Stimulated activated CD4-positive, alpha-beta T cell treated with anti-CD3 and anti-CD28 coated beads, Interleukin-2, amount 100 ng/mL, for 4 hours (primary cell): Measurements from ENCODE around the gene CACNG4.

Experiments used
- DNase-seq: peaks from one replicate; pipeline ENCODE4 v3.0.0-alpha.2; 2020; ENCODE audit warnings: low read depth

The CACNG4 gene

DNA sequence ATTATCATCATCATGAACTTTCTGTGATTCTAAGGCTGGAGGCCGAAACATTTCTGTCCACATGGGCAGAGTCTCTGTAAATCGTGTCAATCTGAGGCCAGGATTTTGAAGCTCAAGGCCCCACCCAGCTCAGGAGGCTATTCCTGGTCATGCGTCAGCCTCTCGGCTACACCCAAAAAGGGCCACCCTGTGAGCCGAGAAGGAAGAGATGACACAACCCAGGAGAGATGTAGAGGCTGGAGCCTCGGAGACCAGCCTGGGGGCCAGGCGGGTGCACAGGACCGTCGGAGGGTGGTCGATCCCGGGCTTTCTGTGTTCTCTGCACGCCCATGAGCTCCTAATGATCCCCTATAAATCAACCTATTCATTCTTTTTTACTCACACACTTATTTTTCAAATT, 78.8 kb downstream of the CACNG4 start:
- no peak for DNase-seq

GRCh38 chr17:67044016-67044772, 79.7 kb downstream of the CACNG4 start, which contains the start of gene CACNG1:
Gene CACNG1, plus strand, starts transcription at chr17:67044554. Its CDS starts 107 bp downstream, at chr17:67044661.
- DNase-seq, result no peak

DNA sequence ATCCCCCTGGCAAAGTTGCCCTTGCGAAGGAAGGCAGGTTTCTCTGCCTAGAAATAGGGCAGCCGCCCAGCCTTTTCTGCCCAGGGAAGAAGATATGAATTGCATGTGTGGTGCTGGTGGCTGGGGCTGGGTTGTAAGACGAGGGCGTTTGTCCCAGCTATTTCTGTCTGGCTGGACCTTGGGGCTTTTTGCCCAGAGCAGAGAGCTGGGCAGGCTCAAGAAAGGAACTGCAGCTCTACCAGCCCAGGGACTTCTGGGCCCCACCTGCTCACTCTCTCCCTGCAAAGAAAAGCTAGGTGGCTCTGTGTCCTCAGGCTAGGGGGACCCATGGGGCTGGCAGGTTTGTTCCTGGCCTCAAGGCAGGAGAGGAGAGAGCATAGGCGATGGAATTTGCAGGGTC, 80.4 kb downstream of the CACNG4 start:
- DNase-seq, result no peak

- DNase-seq, result no peak
Measured at GRCh38 chr17:67046398-67046797, 81.9 kb downstream of the CACNG4 start.

DNA sequence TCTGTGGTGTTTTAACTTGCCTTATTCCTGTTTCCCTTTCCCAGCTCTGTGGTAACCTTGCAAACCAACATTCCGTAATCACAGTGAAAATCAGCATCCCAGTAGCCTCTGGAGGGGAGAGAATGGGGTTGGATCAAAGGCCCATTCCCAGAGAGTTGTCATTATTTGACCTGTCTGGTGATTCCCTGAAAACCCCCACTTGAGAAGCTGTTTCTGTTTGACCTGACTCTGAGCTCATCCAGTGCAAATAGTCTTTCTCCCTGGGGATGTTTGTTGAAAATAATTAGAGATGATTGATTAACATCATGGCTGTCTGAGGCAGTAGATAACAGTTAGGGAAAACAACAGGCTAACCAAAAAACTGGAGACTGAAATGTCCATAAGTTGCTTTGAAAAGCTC, 82.9 kb downstream of the CACNG4 start:
- no peak for DNase-seq

- DNase-seq, result no peak
Measured at GRCh38 chr17:67049025-67049739, 84.7 kb downstream of the CACNG4 start.

GRCh38 chr17:67050066-67050465, 85.6 kb downstream of the CACNG4 start:
- DNase-seq, result no peak

- DNase-seq, result no peak
Measured at GRCh38 chr17:67050471-67051154, 86.1 kb downstream of the CACNG4 start.

DNA sequence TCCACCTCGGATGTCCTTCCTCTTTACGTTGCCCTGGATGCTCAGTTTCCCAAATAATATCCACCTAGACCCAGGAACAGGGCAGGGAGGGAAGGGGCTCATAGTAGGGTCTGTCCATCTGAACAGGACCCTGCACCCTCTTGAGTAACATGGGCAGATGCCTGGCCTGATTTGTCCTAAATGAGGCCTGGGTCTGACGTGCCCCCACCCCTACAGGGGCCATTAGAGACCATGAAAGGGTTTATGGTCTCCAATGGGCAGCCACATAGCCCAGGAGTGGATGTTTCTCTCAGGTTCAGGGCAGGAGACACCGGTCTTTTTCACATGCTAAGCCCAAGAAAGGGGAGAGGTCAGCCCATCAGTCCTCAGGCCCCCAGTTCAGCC, 86.6 kb downstream of the CACNG4 start:
- no peak for DNase-seq

GRCh38 chr17:67051837-67052236, 87.3 kb downstream of the CACNG4 start:
- DNase-seq, result no peak

- DNase-seq, result no peak
Measured at GRCh38 chr17:67052720-67053437, 88.4 kb downstream of the CACNG4 start.

DNA sequence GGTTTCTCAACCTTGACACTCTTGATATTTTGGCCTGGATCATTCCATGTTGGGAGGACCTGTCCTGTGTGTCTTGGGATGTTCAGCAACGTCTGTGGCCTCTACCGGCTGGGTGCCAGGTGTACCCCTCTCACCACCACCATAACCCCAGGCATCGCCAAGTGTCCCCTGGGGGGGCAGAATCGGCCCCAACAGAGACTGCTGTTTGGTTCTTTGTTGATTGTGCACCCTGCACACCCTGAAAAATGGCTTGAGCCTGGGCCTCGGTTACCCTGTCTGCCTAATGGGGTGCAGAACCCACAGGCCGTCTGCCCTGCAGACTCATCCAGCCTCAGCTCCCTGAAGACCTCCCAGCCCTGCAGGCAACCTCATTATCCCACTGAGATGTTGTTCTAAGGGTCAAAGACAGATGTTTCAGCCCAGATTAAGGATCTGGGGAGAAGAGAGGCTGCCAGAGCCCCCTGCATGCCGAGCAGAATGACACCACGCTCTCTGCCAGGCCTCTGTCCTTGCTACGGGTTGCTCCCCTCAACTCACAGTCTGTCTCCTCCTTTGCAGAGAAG, 89.0 kb downstream of the CACNG4 start:
- no peak for DNase-seq

DNA sequence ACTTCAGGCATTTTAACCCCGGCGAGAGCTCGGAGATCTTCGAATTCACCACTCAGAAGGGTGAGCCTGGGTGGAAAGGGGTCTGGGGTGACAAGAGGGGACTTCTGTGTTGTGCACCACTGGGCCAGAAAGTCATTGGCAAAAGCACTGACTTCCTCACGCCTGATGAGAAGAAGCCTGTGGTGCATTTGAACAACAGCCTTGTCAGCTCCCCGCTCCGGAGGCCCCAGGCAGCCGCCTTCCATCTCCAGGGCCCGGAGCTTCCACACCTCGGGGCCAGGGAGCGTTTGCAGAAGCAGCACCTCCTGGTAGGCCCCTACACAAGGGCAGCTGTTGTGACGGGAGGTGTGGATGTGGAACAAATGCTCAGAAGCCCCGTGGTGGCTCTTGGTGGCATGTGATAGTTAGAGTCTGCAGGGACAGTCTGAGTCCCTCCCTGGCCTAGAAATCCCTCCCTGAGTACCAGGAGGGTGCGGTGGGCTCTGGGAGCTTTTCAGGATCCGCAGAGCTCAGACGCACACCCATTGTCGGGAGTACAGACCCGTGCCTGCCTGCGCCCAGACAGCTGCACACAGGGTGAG, 89.6 kb downstream of the CACNG4 start:
- no peak for DNase-seq

- DNase-seq, result no peak
Measured at GRCh38 chr17:67054608-67055007, 90.1 kb downstream of the CACNG4 start.

DNA sequence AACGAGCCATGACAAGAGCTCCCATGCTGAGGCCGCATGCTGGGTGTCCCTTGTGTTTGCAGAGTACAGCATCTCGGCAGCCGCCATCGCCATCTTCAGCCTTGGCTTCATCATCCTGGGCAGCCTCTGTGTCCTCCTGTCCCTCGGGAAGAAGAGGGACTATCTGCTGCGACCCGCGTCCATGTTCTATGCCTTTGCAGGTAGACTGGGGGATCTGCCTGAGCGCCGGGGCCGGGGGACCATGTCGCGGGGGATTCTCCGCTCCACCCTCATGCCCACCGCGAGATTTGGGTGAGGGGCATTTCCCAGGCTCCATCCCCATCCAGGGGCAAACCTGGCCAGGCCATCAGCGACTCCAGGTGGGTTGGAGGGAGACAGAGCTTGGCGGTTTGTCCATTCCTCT, 90.5 kb downstream of the CACNG4 start:
- no peak for DNase-seq

DNA sequence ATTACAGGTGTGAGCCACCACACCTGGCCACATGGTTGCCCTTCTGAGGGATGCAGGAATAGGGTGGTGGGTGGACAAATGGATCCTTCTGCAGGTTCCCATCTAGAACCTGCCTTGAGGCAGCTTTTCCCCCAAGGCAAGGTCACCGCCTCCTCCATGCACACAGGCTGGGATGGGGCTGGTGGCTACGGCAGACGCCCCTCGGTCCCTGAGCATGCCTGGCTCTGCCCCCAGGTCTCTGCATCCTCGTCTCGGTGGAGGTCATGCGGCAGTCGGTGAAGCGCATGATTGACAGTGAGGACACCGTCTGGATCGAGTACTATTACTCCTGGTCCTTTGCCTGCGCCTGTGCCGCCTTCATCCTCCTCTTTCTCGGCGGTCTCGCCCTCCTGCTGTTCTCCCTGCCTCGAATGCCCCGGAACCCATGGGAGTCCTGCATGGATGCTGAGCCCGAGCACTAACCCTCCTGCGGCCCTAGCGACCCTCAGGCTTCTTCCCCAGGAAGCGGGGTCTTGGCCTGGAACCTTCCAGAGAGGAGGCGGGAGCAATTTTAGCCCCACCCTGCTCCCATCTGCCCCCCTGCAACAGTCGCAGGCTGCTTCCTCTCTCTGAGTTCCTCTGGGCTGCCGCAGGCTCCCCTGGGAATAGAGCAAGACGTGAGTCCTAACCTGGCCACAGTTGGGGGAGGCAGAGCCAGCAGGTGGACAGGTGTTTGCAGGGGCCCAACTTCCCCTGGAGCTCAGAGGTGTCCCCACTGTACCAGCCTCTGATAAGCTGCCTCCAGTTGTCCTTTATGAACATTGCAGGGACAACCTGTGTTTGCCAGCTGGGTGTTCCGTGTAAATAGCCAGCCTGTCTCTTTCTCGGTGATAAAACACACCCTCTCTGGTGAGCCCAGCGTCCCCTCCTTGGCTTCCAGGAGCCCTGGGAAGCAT, 91.6 kb downstream of the CACNG4 start:
- DNase-seq, result no peak

- no peak for DNase-seq
Measured at GRCh38 chr17:67056746-67057490, 92.4 kb downstream of the CACNG4 start.

- no peak for DNase-seq
Measured at GRCh38 chr17:67058036-67058435, 93.5 kb downstream of the CACNG4 start.

DNA sequence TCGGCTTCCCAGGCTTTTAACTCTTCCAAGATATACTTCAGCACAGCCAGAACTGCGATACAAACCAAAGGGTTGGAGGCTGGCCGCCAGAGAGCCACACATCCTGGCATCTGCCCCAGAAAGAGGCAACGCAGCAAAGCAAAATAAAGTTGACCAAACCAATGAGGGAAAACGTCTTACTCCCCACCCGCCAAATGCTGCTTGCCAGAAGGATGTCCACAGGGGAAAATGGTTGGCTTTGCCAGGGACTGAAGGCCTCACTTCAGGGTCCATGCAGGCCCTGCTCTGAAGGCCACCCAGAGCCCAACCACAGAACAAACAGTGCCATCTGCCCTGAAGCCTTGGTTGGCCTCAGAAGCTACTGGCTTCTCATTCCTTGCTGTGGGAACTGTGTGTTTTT, 94.9 kb downstream of the CACNG4 start:
- DNase-seq, result no peak

DNA sequence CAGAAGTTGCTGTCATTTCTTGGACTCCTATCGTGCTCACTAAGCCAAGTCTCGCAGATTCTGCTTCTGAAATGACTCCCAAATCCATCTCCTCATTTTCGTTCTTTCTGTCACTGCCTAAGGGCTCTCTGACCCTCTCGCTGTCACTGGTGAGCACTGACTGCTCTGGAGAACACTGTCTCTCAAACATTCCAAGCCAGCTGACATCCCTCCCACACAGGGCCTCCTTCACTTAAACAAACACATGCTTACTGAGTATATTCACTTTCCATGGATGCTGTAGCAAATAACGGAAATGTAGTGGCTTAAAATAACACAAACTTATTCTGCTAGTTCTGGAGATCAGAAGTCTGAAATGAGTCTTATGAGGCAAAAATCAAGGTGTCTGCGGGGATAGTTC, 98.6 kb downstream of the CACNG4 start:
- no peak for DNase-seq
